ENCODE data around the gene POLR3H. TPM values are rescaled to one million over a fixed set of nuclear protein-coding genes. Genes with fewer than 3 reads are reported as not detected.

The POLR3H gene
- total and polyA plus RNA-seq, 10 of the 15 experiments (the other 5 are each of a cell fraction or from before 2014, with no cell fraction given): 3.5 to 62.7 (median 24.6) TPM

GRCh38 chr22:41550952-41551491 lies 6.8 kb upstream of the POLR3H start:
- Histone ChIP-seq H2AFZ (ENCODE audit: control insufficient read depth, low read depth, low read length) (no peak overlapping the region), H3K36me3 (ENCODE audit: control insufficient read depth in 2 of 2, insufficient read depth in 2 of 2, low read length in 1 of 2) (no peaks in the 10 kb centered on the region), H3K4me1 (ENCODE audit: control insufficient read depth, insufficient read depth, low read length) (no peaks in the 10 kb centered on the region), H3K4me3 (no peak overlapping the region), H3K4me2 (ENCODE audit: control insufficient read depth, insufficient read depth) (no peak overlapping the region), H3K9ac (ENCODE audit: control insufficient read depth, insufficient read depth, low read length) (no peak overlapping the region), H4K20me1 (ENCODE audit: control insufficient read depth, insufficient read depth) (no peaks in the 10 kb centered on the region), H3K9me3 (replicated peaks; ENCODE audit: control insufficient read depth, insufficient read depth, low read length) (no peaks in the 10 kb centered on the region), H3K27me3 (replicated peaks in 1 of 2; ENCODE audit: control insufficient read depth in 2 of 2, insufficient read depth in 2 of 2, low read length in 1 of 2) (no peaks in the 10 kb centered on the region; a peak in 1 of 4 replicates), H3K79me2 (ENCODE audit: control insufficient read depth, insufficient read depth, low read length) (no peaks in the 10 kb centered on the region), H3K27ac (ENCODE audit: control insufficient read depth, insufficient read depth) (no peak overlapping the region)
- RAD21 ChIA-PET (ENCODE audit: unreplicated experiment): interaction anchor here (0.6 kb wide), 1 partner anchor 16 kb away, joined by 3 read pairs; no protein-coding TSS in a partner anchor
- CTCF ChIA-PET: no interaction called here
- no TSS peak for BruUV-seq (replicated peaks)
- intact Hi-C loops (cut with micrococcal nuclease; ENCODE audit: unreplicated experiment) (no loop called here), in situ Hi-C loops (cut with MboI) (no loop called here)
- no peak for DNase-seq (ENCODE audit: low read depth, low spot score)
- SMC1A ChIA-PET (ENCODE audit: uncharacterized antibody, unreplicated experiment): interaction anchor here (0.8 to 1.6 kb wide), 2 partner anchors 39 to 63 kb away, joined by 3 to 4 read pairs; partner anchors contain the start of gene PMM1
- no peak for ATAC-seq
- 71% methylated on average over 12 of the region's 12 CpGs for WGBS (ENCODE audit: insufficient coverage, insufficient replicate concordance, low lambda C conversion rate, missing lambda C conversion rate)
- POLR2A ChIA-PET: interaction anchor here (0.6 kb wide), 1 partner anchor 36 kb away, joined by 3 read pairs; no protein-coding TSS in a partner anchor
- no peak for FAIRE-seq
- TF ChIP-seq PKNOX1 (IDR thresholded peaks at IDR 0.05): no peak
- no peak for TF ChIP-seq PBX3 (IDR thresholded peaks at IDR 0.05; ENCODE audit: insufficient replicate concordance, low read depth, low read length)
- TF ChIP-seq PAX5 (IDR thresholded peaks at IDR 0.05; ENCODE audit: borderline replicate concordance, low read depth, low read length): no peak
- no peak for TF ChIP-seq LARP7 (IDR thresholded peaks at IDR 0.05)
- TF ChIP-seq BMI1 (IDR thresholded peaks at IDR 0.05; ENCODE audit: borderline replicate concordance): no peak

Measured in GM12878 (cell line).